Spleen (tissue), 11 donors: Measurements from ENCODE around the gene RTL10. TPM values are rescaled to one million over a fixed set of nuclear protein-coding genes. Genes with fewer than 3 reads are reported as not detected.
A peak's percentile ranks its signal among the peaks of the same experiment; 100 is the strongest.

Experiments
- DNase-seq: peaks from one replicate; pipeline ENCODE4 v3.0.0-alpha.2; 2020
- H3K27ac ChIP-seq, 8 donors: fragments of 200-600 bp; sonication (generic) in 7 of 8; 1 replicate in 4 of 8; 2 replicates in 4 of 8; pipeline versions ENCODE4 v1.5.0 to v1.8.0; 2016 to 2021; ENCODE audit warnings: inconsistent platforms in 4 of 8, mild to moderate bottlenecking in 4 of 8, moderate library complexity in 1 of 8
- H3K27me3 ChIP-seq, 7 donors: fragments of 200-600 bp; sonication (generic) in 6 of 7; replicated peaks in 1 of 7; 1 replicate in 4 of 7; 2 replicates in 3 of 7; pipeline versions ENCODE4 v1.5.0 to v1.8.0; 2016 to 2021; ENCODE audit warnings: inconsistent platforms in 3 of 7, mild to moderate bottlenecking in 1 of 7
- H3K36me3 ChIP-seq, 6 donors: fragments of 200-600 bp; sonication (generic) in 5 of 6; 1 replicate in 4 of 6; 2 replicates in 2 of 6; pipeline versions ENCODE4 v1.5.0 to v1.8.0; 2016 to 2021; ENCODE audit warnings: inconsistent platforms in 2 of 6
- H3K4me1 ChIP-seq, 6 donors: fragments of 200-600 bp; sonication (generic) in 5 of 6; 1 replicate in 3 of 6; 2 replicates in 3 of 6; pipeline versions ENCODE4 v1.5.0 to v1.8.0; 2016 to 2021; ENCODE audit warnings: inconsistent platforms in 3 of 6
- H3K4me3 ChIP-seq, 8 donors: fragments of 200-600 bp; sonication (generic) in 7 of 8; 1 replicate in 4 of 8; 2 replicates in 4 of 8; pipeline versions ENCODE4 v1.5.0 to v1.8.0; 2016 to 2021; ENCODE audit warnings: inconsistent platforms in 4 of 8, mild to moderate bottlenecking in 4 of 8, moderate library complexity in 2 of 8
- H3K9me3 ChIP-seq, 8 donors: fragments of 200-600 bp; sonication (generic) in 7 of 8; 1 replicate in 4 of 8; 2 replicates in 4 of 8; pipeline versions ENCODE4 v1.5.0 to v1.8.0; 2016 to 2021; ENCODE audit warnings: inconsistent platforms in 4 of 8
- POLR2A ChIP-seq, 3 donors: fragments of 450-650 bp; IDR thresholded peaks; one replicate each; pipeline ENCODE4 v1.5.1; 2017; ENCODE audit warnings: antibody characterized with exemption in 3 of 3, mild to moderate bottlenecking in 1 of 3
- POLR2AphosphoS5 ChIP-seq, 3 donors: sonication (generic); formaldehyde crosslinking; IDR thresholded peaks; one replicate each; pipeline ENCODE4 v1.5.1; 2017; ENCODE audit warnings: antibody characterized with exemption in 3 of 3
- WGBS, 5 donors: extraction: QIAGEN DNeasy Blood & Tissue Kit in 3 of 5; methylation state at CpG; one replicate each; pipeline versions ENCODE4 v1.1.5 to v1.1.7; 2013 to 2018; 5-methylcytosine and 5-hydroxymethylcytosine counted together
- intact Hi-C: fragments of 100-400 bp; cut with DNase I; formaldehyde crosslinking; loops from one replicate; pipeline ENCODE4 v1.15.0; 2023; ENCODE audit warnings: low total_unique reads
- polyA plus RNA-seq, 3 donors: library from polyadenylated mRNA; stranded (reverse); fragments of 200-250 nt; gene quantifications; one replicate each; pipeline ENCODE4 v1.2.1, GENCODE V29; 2013
- total RNA-seq, 7 donors: library from RNA; depleted of rRNA in 3 of 7; stranded (reverse); fragments of >200 nt in 3 of 7; fragmentation: NEBNext Ultra II Directional in 4 of 7; extraction: Animal tissue kit (Norgen Biotek cat#: 25700) in 4 of 7; gene quantifications; one replicate each; pipeline versions ENCODE4 v1.1.0 to v1.2.1, GENCODE V29; 2016 to 2021
- TF ChIP-seq, protein P1 (sequence below), 11 experiments: fragments of 200-600 bp in 7 of 11; fragments of 450-650 bp in 4 of 11; sonication (generic) in 4 of 11; IDR thresholded peaks in 8 of 11; conservative IDR thresholded peaks in 3 of 11; 1 replicate in 7 of 11; 2 replicates in 4 of 11; pipeline versions ENCODE4 v1.4.0 to v1.8.0; 2016 to 2021; ENCODE audit warnings: antibody characterized with exemption in 11 of 11, inconsistent platforms in 4 of 11, mild to moderate bottlenecking in 1 of 11
- donor health status: healthy with polysubstance abuse.
- donor health status: DM: no; HTN: no; CAD: no; lungs with moderate emphysema.
- donor health status: DM: no; HTN: no; CAD: no.
- donor health status: Bipolar disorder and iron deficiency.
- donor health status: healthy.
- donor health status: DM: no; HTN: no; CAD: no.
- donor health status: DM: yes; HTN: yes; CAD: no.

The RTL10 gene
- total and polyA plus RNA-seq, 10 donors: 8.3 to 22.9 (median 17.8) TPM

- Histone ChIP-seq H3K4me3 (peak overlapping the region in 7 of 8 donors; percentile 3 to 64 (median 29)), H3K36me3 (peaks cover 0 to 52% (median 8%) of the 10 kb centered on the region in 6 donors), H3K9me3 (no peaks in the 10 kb centered on the region), H3K27ac (peak overlapping the region; percentile 27 to 89 (median 84)), H3K27me3 (no peaks in the 10 kb centered on the region), H3K4me1 (peaks cover 25 to 71% (median 43%) of the 10 kb centered on the region in 6 donors)
- no peak for TF ChIP-seq POLR2A (IDR thresholded peaks at IDR 0.05)
- TF ChIP-seq, protein P1, sequence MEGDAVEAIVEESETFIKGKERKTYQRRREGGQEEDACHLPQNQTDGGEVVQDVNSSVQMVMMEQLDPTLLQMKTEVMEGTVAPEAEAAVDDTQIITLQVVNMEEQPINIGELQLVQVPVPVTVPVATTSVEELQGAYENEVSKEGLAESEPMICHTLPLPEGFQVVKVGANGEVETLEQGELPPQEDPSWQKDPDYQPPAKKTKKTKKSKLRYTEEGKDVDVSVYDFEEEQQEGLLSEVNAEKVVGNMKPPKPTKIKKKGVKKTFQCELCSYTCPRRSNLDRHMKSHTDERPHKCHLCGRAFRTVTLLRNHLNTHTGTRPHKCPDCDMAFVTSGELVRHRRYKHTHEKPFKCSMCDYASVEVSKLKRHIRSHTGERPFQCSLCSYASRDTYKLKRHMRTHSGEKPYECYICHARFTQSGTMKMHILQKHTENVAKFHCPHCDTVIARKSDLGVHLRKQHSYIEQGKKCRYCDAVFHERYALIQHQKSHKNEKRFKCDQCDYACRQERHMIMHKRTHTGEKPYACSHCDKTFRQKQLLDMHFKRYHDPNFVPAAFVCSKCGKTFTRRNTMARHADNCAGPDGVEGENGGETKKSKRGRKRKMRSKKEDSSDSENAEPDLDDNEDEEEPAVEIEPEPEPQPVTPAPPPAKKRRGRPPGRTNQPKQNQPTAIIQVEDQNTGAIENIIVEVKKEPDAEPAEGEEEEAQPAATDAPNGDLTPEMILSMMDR (IDR thresholded peaks at IDR 0.05 in 8 of 11, conservative IDR thresholded peaks at IDR 0.05 in 3 of 11): peak in 1 of 11 experiments; percentile 18
- TF ChIP-seq POLR2AphosphoS5 (IDR thresholded peaks at IDR 0.05): peak; percentile 24 to 76 (median 74)
- WGBS, 5 donors: 8 to 16% (median 11%) methylated on average over 9 to 32 of the region's 32 CpGs
- intact Hi-C loops: no loop called here
- peak; percentile 89 for DNase-seq
Measured at GRCh38 chr22:19891317-19892256, 36.9 kb upstream of the RTL10 start.

- H3K4me1 ChIP-seq: peaks cover 27 to 80% (median 52%) of the 10 kb centered on the region in 6 donors
- no peaks in the 10 kb centered on the region for H3K9me3 ChIP-seq
- TF ChIP-seq, protein P1 (IDR thresholded peaks at IDR 0.05 in 8 of 11, conservative IDR thresholded peaks at IDR 0.05 in 3 of 11): no peak
- TF ChIP-seq POLR2A (IDR thresholded peaks at IDR 0.05) (no peak), POLR2AphosphoS5 (IDR thresholded peaks at IDR 0.05) (no peak)
- DNase-seq: peak; percentile 77
- H3K4me3 ChIP-seq: peak overlapping the region in 1 of 8 donors; percentile 64
- peak overlapping the region; percentile 27 to 89 (median 84) for H3K27ac ChIP-seq
- peaks cover 0 to 50% (median 8%) of the 10 kb centered on the region in 6 donors for H3K36me3 ChIP-seq
- WGBS, 5 donors: 74 to 89% (median 79%) methylated on average over 16 to 20 of the region's 20 CpGs
- intact Hi-C loops: no loop called here
- H3K27me3 ChIP-seq: no peaks in the 10 kb centered on the region
Measured at GRCh38 chr22:19890502-19891316, 36.0 kb upstream of the RTL10 start.

- H3K27me3 ChIP-seq: no peaks in the 10 kb centered on the region
- no peaks in the 10 kb centered on the region for H3K9me3 ChIP-seq
- no peak for TF ChIP-seq POLR2A (IDR thresholded peaks at IDR 0.05)
- TF ChIP-seq POLR2AphosphoS5 (IDR thresholded peaks at IDR 0.05): no peak
- TF ChIP-seq, protein P1 (IDR thresholded peaks at IDR 0.05 in 8 of 11, conservative IDR thresholded peaks at IDR 0.05 in 3 of 11): no peak
- intact Hi-C loops: no loop called here
- 86 to 92% (median 91%) methylated on average over 9 of the region's 9 CpGs for WGBS, 5 donors
- H3K4me1 ChIP-seq: peaks cover 27 to 87% (median 52%) of the 10 kb centered on the region in 6 donors
- no peak overlapping the region for H3K4me3 ChIP-seq
- peak overlapping the region in 1 of 8 donors; percentile 84 for H3K27ac ChIP-seq
- H3K36me3 ChIP-seq: peaks cover 0 to 48% (median 4%) of the 10 kb centered on the region in 6 donors
- peak; percentile 77 for DNase-seq
Measured at GRCh38 chr22:19889951-19890350, 35.3 kb upstream of the RTL10 start.
